ENCODE measurements around the gene MIA3.
A peak's percentile ranks its signal among the peaks of the same experiment; 100 is the strongest.
"Not testable (repeated sequence)": the region's sequence is repeated elsewhere in the genome, so short reads cannot be mapped to it uniquely, and the experiment has no call there.

Gene MIA3

GRCh38 chr1:222665964-222666363 lies 48.1 kb downstream of the MIA3 start:
- FAIRE-seq (no peak), DNase-seq (ENCODE audit: insufficient read length, low spot score) (no peak)

- not testable (repeated sequence) for DNase-seq (ENCODE audit: insufficient read length, low spot score); FAIRE-seq
Measured at GRCh38 chr1:222668184-222668583, 50.3 kb downstream of the MIA3 start.

GRCh38 chr1:222669107-222669506 lies 51.2 kb downstream of the MIA3 start:
- DNase-seq (ENCODE audit: insufficient read length, low spot score), result not testable (repeated sequence)

GRCh38 chr1:222670110-222670509 lies 52.2 kb downstream of the MIA3 start:
- DNase-seq (ENCODE audit: insufficient read length, low spot score) (no peak), FAIRE-seq (no peak)

More at GRCh38 chr1:222669107-222669506, 51.2 kb downstream of the MIA3 start:
- not testable (repeated sequence) for FAIRE-seq

- DNase-seq (ENCODE audit: insufficient read length, low spot score) (no peak), FAIRE-seq (no peak)
Measured at GRCh38 chr1:222680080-222680479, 62.2 kb downstream of the MIA3 start.

GRCh38 chr1:222691016-222691415 lies 73.1 kb downstream of the MIA3 start:
- FAIRE-seq (no peak), DNase-seq (ENCODE audit: insufficient read length, low spot score) (no peak)

- FAIRE-seq (no peak), DNase-seq (ENCODE audit: insufficient read length, low spot score) (no peak)
Measured at GRCh38 chr1:222694927-222695326, 77.0 kb downstream of the MIA3 start.

GRCh38 chr1:222696741-222697140 lies 78.8 kb downstream of the MIA3 start:
- no peak for FAIRE-seq
- no peak for DNase-seq (ENCODE audit: insufficient read length, low spot score)

GRCh38 chr1:222697203-222697602 lies 79.3 kb downstream of the MIA3 start:
- FAIRE-seq (no peak), DNase-seq (ENCODE audit: insufficient read length, low spot score) (no peak)

- DNase-seq (ENCODE audit: insufficient read length, low spot score) (no peak), FAIRE-seq (no peak)
Measured at GRCh38 chr1:222697826-222698225, 79.9 kb downstream of the MIA3 start.

- no peak for FAIRE-seq
- DNase-seq (ENCODE audit: insufficient read length, low spot score), result no peak
Measured at GRCh38 chr1:222702210-222702609, 84.3 kb downstream of the MIA3 start.

GRCh38 chr1:222704260-222704659 lies 86.4 kb downstream of the MIA3 start:
- DNase-seq (ENCODE audit: insufficient read length, low spot score), result no peak
- FAIRE-seq, result no peak

GRCh38 chr1:222706815-222707214 lies 88.9 kb downstream of the MIA3 start:
- FAIRE-seq (no peak), DNase-seq (ENCODE audit: insufficient read length, low spot score) (no peak)

- no peak for DNase-seq (ENCODE audit: insufficient read length, low spot score)
- no peak for FAIRE-seq
Measured at GRCh38 chr1:222709700-222710153, 91.8 kb downstream of the MIA3 start.

GRCh38 chr1:222711319-222712252 lies 93.7 kb downstream of the MIA3 start:
- DNase-seq (ENCODE audit: insufficient read length, low spot score), result no peak
- FAIRE-seq, result peak; percentile 96

GRCh38 chr1:222712253-222713090 lies 94.6 kb downstream of the MIA3 start, which contains the start of the genes AIDA and BROX:
AIDA (minus strand) TSS chr1:222712491; CDS start chr1:222712317, 174 bp downstream.
BROX (plus strand) TSS chr1:222712564; CDS start chr1:222715700, 3,136 bp downstream.
- DNase-seq (ENCODE audit: insufficient read length, low spot score) (peak; percentile 67), FAIRE-seq (peak; percentile 81)

GRCh38 chr1:222713091-222713961 lies 95.4 kb downstream of the MIA3 start:
- DNase-seq (ENCODE audit: insufficient read length, low spot score) (peak; percentile 52), FAIRE-seq (peak; percentile 94)

GRCh38 chr1:222716393-222716792 lies 98.5 kb downstream of the MIA3 start:
- FAIRE-seq, result no peak

More at GRCh38 chr1:222716393-222716792, 98.5 kb downstream of the MIA3 start:
- no peak for DNase-seq (ENCODE audit: insufficient read length, low spot score)

Measured in GM19239 (cell line).